GM19193 (cell line): ENCODE data around the gene PCDHA9.

ENCODE experiments used
- POLR2A ChIP-seq: IDR thresholded peaks from 4 replicates; pipeline ENCODE4 v1.6.1; 2011; ENCODE audit not compliant: insufficient read depth, insufficient read length; ENCODE audit errors: extremely low read depth

Gene PCDHA9

GRCh38 chr5:140875085-140876065, 27.2 kb downstream of the PCDHA9 start, which contains the start of gene PCDHA12:
Gene PCDHA12, plus strand, starts transcription at chr5:140875308. Its CDS starts 165 bp downstream, at chr5:140875473.
- no peak for TF ChIP-seq POLR2A

DNA sequence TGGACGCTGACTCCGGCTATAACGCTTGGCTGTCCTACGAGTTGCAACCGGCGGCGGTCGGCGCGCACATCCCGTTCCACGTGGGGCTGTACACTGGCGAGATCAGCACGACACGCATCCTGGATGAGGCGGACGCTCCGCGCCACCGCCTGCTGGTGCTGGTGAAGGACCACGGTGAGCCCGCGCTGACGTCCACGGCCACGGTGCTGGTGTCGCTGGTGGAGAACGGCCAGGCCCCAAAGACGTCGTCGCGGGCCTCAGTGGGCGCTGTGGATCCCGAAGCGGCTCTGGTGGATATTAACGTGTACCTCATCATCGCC, 29.0 kb downstream of the PCDHA9 start:
- no peak for TF ChIP-seq POLR2A

DNA sequence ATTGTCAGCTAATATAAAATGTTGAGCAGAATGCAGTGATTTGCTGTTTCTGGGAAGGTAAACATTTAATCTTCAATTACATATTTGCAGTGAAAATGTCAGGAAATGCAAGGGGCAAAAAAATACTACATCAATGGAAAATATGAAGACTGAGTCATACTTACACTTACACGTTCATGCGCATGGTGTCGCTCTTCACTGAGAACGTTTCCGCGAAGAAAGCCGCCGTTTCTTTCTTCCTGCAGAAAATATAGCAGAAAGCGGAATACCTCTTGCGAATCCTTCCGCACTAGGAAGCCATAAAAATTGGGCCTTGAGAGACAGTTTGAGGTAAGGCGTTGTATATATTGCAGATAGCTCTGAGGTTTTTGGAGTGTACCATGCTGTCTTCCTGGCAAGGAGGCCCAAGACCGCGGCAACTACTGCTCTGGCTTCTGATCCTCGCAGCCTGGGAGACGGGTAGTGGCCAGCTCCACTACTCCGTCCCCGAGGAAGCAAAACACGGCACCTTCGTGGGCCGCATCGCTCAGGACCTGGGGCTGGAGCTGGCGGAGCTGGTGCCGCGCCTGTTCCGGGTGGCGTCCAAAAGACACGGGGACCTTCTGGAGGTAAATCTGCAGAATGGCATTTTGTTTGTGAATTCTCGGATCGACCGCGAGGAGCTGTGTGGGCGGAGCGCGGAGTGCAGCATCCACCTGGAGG, 33.9 kb downstream of the PCDHA9 start, which contains the start of gene PCDHA13:
Gene PCDHA13 (plus strand): TSS at position 236 of the 702 bp plus-strand sequence. CDS start 145 bp downstream, at position 381.
- no peak for TF ChIP-seq POLR2A

DNA sequence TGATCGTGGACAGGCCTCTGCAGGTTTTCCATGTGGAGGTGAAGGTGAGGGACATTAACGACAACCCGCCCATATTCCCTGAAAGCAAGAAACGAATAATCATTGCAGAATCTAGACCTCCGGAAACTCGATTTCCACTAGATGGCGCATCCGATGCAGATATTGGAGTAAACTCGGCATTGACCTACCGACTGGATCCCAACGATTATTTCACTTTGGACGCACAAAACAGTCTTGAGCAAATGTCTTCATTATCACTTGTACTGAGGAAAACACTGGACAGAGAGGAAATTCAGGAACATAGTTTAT, 34.4 kb downstream of the PCDHA9 start:
- TF ChIP-seq POLR2A = no peak

GRCh38 chr5:140883373-140883772, 35.2 kb downstream of the PCDHA9 start:
- TF ChIP-seq POLR2A = no peak

DNA sequence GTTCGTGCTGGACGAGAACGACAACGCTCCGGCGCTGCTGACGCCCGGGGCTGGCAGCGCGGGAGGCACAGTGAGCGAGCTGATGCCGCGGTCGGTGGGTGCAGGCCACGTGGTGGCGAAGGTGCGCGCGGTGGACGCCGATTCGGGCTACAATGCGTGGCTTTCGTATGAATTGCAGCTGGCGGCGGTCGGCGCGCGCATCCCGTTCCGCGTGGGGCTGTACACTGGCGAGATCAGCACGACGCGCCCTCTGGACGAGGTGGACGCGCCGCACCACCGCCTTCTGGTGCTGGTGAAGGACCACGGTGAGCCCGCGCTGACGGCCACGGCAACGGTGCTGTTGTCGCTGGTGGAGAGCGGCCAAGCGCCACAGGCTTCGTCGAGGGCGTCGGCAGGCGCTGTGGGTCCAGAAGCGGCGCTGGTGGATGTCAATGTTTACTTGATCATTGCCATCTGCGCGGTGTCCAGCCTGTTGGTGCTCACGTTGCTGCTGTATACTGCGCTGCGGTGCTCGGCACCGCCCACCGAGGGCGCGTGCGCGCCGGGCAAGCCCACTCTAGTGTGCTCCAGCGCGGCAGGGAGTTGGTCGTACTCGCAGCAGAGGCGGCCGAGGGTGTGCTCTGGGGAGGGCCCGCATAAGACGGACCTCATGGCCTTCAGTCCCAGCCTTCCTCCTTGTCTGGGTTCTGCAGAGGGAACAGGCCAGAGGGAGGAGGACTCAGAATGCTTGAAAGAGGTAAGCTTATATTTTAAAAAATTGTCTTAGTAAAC, 35.9 kb downstream of the PCDHA9 start:
- TF ChIP-seq POLR2A = no peak
